PFSK-1 (cell line): ENCODE measurements around the gene CDH7.

Experiments used
- FOXP2 ChIP-seq: optimal IDR thresholded peaks from 2 replicates; pipeline ENCODE3; 2011; ENCODE audit warnings: borderline replicate concordance, control low read depth, inconsistent platforms; ENCODE audit not compliant: insufficient read depth; ENCODE audit errors: extremely low read length, extremely low read depth
- POLR2AphosphoS5 ChIP-seq: IDR thresholded peaks from 2 replicates; pipeline ENCODE4 v1.6.1; 2012; ENCODE audit warnings: low read depth, mild to moderate bottlenecking, control low read depth, low read length, moderate library complexity
- REST ChIP-seq, 2 experiments: IDR thresholded peaks; 2 replicates each; pipeline versions ENCODE4 v1.6.1 to v1.8.0; 2011 to 2012; ENCODE audit warnings: low read depth in 2 of 2, low read length in 2 of 2, control low read depth in 1 of 2, inconsistent platforms in 1 of 2, mild to moderate bottlenecking in 1 of 2, moderate library complexity in 1 of 2; ENCODE audit not compliant: insufficient read depth in 1 of 2
- SIN3A ChIP-seq: IDR thresholded peaks from 2 replicates; pipeline ENCODE4 v1.6.1; 2012; ENCODE audit warnings: mild to moderate bottlenecking, low read length, moderate library complexity, borderline replicate concordance; ENCODE audit not compliant: insufficient read depth
- TAF1 ChIP-seq: IDR thresholded peaks from 2 replicates; pipeline ENCODE4 v1.6.1; 2012; ENCODE audit warnings: low read length, control low read depth, borderline replicate concordance; ENCODE audit not compliant: insufficient read depth

- TF ChIP-seq FOXP2, result no peak
- no peak for TF ChIP-seq POLR2AphosphoS5
- no peak for TF ChIP-seq REST (IDR thresholded peaks at IDR 0.05; ENCODE audit: insufficient read depth in 1 of 2, low read depth in 2 of 2, low read length in 2 of 2)
- no peak for TF ChIP-seq TAF1
- no peak for TF ChIP-seq SIN3A
Measured at GRCh38 chr18:65906621-65907034, 155.8 kb downstream of the CDH7 start.
